ENCODE results near the gene IL25.

DNA sequence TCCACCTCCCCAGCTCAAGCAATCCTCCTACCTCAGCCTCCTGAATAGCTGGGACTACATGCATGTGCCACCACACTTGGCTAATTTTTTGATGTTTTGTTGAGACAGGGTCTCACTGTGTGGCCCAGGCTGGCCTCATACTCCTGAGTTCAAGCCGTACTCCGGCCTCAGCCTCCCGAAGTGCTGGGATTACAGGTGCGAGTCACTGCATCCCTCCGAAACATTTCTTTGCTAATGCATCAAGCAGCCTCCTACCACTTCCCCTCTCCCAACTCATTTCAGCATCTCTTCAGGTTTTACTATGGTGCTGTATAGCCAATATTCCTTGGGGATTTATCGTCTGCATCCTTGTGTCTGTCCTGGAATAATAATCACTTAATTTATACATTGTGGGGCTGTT is 17.6 kb upstream of the IL25 start:
- TF ChIP-seq, protein P1, sequence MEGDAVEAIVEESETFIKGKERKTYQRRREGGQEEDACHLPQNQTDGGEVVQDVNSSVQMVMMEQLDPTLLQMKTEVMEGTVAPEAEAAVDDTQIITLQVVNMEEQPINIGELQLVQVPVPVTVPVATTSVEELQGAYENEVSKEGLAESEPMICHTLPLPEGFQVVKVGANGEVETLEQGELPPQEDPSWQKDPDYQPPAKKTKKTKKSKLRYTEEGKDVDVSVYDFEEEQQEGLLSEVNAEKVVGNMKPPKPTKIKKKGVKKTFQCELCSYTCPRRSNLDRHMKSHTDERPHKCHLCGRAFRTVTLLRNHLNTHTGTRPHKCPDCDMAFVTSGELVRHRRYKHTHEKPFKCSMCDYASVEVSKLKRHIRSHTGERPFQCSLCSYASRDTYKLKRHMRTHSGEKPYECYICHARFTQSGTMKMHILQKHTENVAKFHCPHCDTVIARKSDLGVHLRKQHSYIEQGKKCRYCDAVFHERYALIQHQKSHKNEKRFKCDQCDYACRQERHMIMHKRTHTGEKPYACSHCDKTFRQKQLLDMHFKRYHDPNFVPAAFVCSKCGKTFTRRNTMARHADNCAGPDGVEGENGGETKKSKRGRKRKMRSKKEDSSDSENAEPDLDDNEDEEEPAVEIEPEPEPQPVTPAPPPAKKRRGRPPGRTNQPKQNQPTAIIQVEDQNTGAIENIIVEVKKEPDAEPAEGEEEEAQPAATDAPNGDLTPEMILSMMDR (IDR thresholded peaks at IDR 0.05) = no peak
- TF ChIP-seq POLR2A (IDR thresholded peaks at IDR 0.05) = no peak

Measured in Peyer's patch (tissue), 4 donors.